ENCODE results near the gene ALX1.

Gene ALX1

DNA sequence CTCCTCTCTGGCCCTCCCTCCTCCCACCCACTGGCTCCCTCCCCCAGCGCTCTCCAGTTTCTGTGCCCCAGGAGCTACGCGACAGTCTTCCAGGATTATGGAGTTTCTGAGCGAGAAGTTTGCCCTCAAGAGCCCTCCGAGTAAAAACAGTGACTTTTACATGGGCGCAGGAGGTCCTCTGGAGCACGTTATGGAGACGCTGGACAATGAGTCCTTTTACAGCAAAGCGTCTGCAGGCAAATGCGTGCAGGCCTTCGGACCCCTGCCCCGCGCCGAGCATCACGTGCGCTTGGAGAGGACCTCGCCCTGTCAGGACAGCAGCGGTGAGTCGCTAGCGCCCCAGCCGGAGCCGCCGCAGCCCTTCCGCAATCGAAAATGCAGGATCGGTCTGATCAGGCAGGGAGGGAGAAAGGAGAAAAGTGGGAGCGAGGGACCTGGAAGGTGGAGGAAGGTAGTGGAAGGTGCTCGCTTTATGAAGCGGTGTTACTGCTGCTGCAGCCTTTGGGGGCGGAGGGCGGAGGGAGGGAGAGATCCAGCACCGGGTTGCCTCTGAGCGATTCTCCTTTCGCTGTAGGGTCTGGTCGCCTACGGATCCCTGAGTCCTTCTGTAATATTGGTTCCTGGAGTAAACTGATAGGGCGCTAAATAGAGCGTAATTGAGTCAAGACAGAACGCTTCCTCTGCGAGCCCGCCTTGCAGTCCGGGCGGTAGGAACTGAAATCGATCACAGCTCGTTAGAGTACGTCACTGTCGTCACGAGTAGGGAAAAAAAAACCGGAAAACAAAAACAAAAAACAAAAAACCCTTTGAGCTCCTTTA, at the start of gene ALX1:
Gene ALX1, plus strand, starts transcription at position 56 of the 819 bp plus-strand sequence. Its CDS starts 42 bp downstream, at position 98.
- DNase-seq, result no peak

DNA sequence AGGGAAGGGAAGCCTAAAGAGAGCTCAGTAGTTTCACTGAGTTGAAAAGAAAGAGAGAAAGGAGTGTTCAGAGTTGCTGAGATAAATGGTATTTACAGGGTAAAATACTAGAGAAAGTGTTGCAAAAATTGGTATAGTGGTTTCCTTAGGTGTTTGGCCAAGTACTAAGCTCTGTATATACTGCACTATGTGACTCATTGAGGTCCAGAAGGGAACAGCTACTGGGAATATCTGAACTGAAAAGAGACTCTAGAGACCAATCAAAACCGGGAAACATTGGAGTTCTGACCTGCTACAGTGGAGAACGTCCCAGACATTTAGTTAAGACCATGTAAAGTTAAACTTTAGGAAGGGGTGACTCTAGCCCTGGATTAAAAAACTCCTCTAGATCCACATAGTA, 42.7 kb upstream of the ALX1 start:
- no peak for DNase-seq

GRCh38 chr12:85244561-85244960, 35.5 kb upstream of the ALX1 start:
- no peak for DNase-seq

- no peak for DNase-seq
Measured at GRCh38 chr12:85253853-85254252, 26.2 kb upstream of the ALX1 start.

- no peak for DNase-seq
Measured at GRCh38 chr12:85257671-85258070, 22.3 kb upstream of the ALX1 start.

GRCh38 chr12:85260447-85260846, 19.6 kb upstream of the ALX1 start:
- DNase-seq, result no peak

DNA sequence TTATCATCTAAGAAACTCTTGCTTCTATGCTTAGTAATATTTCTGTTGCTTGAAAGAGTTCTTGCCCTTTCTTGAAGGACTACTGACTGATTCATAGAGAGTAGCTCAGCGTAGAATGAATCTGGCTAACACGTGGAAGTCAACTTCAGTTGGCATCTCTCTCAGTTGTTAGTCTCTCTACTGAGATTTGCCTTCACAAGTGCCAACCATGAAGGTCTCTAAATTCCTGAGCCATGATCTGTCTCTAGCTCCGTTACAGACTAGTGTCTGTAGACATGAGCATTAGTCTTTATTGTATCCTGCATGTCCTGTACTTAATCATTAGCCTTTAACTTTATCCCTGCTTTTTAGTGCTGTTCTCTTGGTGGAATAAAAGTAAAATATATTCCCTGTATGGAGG, 19.1 kb upstream of the ALX1 start:
- no peak for DNase-seq

DNA sequence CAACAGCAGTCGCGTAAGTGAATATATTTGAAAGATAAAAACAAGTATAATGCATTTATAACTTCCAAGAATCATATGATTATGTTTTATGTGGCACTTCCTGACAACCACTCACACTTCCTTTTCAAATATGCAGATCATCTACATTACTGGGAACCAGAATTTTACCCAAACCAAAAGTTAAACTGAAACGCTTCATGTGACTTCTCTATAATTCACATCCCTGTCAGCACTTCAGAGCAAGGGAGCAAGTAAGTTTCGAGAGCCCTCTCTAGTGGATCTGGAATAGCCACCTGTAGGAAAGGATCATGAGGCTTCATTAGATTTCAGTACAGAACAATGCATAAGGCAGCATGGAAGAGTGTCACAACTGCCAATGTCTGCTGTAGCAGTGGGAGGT, 13.7 kb upstream of the ALX1 start:
- DNase-seq, result no peak

GRCh38 chr12:85273381-85274314, 6.4 kb upstream of the ALX1 start:
- DNase-seq, result no peak

DNA sequence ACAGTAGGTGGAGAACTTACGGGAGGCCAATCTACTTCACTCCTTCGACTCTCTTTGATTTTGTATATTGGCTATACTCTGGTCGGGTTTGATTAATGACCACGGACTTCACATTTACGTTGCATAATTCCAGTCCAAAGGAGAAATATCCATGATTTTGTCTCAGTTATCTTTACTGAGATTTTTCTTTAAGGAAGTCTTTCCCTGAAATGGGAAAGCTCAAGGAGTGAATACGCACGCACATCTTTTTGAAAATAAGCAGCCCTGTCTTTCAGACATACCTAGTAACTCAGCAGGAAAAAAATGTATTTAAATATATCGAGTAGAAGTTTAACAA, 5.7 kb upstream of the ALX1 start:
- no peak for DNase-seq

DNA sequence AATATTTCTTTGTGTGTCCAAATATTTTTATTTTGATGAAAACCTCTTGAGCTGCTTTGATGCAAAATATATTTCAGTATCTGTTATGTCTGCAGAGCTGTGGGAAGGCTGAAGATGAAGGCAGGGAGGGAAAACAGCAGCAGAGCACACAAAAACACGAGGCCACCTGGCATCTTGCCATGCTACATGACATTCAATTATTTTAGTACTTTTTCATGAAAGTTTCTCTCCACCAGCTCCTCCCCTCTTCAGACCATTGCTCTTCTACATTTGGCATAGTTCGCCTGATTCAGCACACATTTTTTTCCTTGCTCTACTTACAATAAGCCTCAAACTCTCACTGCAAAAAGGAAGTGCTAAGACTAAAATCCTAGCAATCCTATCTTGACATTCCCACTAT, 4.6 kb upstream of the ALX1 start:
- no peak for DNase-seq

DNA sequence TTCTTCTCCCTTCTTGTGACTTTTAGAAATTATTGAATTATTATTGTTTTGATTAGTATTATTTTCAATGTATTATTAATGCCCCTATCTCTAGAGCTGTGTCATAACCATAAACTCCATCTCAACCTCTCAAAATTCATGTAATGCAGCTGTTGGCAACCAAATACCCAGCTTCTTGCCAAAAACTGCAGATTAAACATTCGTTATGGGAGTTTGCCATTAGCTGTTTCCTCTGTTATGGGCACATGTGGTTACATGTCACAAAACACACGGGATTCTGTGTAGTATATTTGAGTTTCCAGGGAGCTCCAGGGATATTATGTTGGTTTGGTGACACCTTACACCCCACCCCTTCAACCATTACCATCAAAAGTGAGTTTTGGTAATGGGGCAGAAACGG, 2.8 kb upstream of the ALX1 start:
- no peak for DNase-seq

DNA sequence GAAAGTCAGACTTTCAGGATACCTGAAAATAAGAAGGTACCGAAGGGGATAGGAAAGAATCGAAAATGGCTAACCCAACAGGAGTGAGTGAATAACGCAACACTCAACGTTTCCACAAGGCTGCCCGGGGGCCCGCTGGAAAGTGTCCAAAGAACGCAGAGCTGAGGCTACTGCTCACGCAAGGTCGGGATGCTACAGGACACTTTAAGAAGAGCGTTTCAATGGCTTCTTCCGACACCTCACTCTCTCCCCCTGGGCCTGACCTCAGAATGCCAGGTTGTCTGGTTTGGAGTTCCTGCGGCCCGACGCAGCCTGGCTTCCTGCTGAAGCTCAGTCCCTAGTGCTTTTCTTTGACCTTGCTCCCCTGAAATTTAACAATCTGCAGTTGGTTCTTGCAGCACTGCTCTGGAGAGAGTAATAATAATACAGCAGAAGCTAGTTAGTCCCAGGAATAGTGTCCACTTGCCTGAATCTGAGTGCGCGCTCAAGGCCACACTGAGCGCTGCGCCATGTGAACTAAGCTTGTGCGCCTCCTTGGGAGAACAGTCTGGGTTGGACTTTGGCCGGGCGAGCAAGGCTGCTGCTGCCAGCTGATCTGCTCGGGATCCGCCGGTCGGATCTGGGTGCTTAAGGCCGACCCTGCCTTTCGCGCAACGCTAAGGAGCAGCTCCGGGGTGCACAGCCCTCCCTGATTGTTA, 2.0 kb upstream of the ALX1 start:
- no peak for DNase-seq

GRCh38 chr12:85278598-85279448, 1.2 kb upstream of the ALX1 start:
- DNase-seq, result no peak

DNA sequence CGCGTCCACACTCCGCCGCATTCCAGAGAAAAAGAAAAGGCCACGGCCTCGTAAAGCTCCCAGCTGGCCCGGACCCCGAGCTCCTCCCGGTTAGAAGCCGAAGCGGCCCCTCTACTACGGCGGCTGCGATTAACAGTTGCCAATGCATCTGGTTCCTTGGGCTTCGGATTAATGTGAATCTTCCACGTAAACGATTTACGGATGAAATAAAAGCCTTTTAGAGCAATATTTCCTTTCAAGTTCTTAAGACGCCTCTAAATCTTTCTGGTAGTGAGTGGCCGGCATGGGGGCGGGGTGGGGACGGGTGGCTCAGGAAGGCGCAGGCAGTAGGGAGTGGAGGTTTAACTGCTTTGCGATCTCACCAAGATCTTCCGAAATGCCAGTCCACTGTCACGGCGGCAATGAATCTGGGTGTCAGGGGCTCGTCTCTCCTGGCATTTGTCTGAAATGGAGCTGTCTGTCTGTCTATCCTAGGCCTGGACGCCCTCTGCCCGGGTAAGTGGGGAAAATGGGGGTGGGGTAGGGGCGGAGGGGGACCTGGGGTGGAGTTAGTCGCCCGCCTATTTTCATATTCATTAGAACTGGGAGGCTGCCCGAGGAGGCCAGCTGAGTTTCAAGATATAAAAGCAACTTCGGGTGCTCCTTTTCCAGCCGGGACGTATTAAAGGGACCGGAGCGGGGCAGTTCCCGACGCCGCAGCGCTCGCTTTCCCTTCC, 413 bp upstream of the ALX1 start:
- no peak for DNase-seq

GRCh38 chr12:85280984-85281630, 1.1 kb downstream of the ALX1 start:
- DNase-seq, result no peak

DNA sequence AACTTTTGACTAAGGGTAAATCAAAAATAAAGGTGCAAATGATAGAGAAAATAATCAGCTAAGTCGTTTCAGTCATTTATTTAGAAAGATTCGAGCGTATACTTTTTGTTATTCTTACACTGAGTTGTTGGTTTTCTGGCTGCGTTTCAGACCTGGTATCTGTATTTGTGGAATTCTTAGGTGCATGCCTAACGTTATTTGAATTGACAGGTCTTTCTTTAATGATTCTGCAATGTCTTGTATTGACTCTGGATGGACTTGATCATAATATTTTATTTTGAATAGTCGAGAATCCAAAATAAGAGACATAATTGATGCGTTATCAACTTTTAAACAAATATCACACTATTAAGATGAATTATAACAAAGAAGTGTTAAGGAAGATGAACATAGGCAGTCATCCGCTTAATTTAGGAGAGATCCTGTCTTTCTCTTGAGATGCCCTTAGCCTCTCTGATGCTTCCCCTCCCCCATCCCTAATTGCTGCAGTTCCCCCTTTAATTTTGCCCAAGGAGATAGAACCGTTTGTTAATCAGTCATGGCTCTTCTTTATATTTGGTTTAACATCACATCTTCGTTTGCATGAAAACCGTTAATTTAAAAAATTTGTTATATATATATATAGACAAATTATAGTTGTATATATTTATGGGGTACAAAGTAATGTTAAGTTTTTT, 1.8 kb downstream of the ALX1 start:
- DNase-seq, result no peak

DNA sequence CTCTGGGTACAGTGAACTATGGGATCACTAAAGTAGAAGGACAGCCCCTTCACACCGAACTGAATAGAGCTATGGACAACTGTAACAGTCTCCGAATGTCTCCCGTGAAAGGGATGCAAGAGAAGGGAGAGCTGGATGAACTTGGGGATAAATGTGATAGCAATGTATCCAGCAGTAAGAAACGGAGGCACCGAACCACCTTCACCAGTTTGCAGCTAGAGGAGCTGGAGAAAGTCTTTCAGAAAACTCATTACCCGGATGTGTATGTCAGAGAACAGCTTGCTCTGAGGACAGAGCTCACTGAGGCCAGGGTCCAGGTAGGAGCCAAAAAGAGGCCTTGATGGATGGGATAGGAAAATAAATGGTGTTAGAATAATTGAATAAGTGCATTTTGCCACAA, 3.5 kb downstream of the ALX1 start:
- DNase-seq, result no peak

GRCh38 chr12:85296362-85296761, 16.3 kb downstream of the ALX1 start:
- DNase-seq, result no peak

DNA sequence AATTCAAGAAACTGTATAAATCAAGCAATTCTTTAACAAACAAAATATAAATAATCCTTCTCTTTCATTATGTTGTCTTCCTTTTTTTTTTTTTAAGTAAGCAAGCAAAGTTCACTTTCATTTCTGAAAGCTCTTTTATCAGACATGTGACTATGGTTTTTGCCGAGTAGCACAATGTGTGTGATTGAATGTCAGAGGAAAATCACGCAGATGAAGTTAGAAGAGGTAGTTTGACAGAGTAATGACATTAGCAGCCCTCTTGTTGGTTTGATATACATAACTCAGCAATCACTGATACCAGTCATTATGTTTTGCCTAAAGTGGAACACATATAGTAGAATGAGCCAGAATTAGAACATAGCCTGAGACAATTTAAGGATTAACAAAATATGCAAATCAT, 19.0 kb downstream of the ALX1 start:
- DNase-seq, result no peak

DNA sequence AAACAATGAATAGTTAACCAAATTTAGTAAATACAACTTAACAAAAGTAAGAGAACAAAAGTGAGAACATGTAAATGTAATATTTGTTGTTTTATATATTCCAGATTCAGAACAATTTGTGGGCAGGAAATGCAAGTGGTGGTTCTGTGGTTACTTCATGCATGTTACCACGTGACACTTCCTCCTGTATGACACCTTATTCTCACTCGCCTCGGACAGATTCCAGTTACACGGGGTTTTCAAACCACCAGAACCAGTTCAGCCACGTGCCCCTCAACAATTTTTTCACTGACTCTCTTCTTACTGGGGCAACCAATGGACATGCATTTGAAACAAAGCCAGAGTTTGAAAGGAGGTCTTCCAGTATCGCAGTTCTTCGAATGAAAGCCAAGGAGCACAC, 21.0 kb downstream of the ALX1 start:
- DNase-seq, result no peak

Data from activated CD8-positive, alpha-beta memory T cell treated with anti-CD3 and anti-CD28 coated beads, Interleukin-2, amount 50 U/mL, for 4 hours (primary cell).